Measurements from ENCODE around the gene EPB41L4A.

DNA sequence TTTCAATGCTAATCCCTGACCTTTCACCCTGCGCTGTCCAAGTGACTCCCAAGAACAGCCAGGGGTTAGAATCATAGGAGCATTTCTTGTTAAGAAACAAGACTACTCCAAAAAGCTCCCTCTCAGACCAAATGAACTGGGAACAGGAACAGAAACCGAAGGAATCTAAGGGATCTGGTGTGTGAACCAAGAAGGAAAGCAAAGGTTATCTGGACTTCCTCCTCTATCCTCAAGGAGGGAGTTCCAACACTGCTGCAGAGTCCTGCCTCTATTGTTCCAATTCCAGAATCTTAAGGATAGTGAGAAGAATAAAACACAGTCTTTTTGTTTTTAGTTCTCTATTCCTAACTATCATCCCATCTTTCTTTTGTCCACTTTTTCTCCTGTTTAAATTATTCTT is 87.2 kb downstream of the EPB41L4A start:
- TF ChIP-seq, protein P1, sequence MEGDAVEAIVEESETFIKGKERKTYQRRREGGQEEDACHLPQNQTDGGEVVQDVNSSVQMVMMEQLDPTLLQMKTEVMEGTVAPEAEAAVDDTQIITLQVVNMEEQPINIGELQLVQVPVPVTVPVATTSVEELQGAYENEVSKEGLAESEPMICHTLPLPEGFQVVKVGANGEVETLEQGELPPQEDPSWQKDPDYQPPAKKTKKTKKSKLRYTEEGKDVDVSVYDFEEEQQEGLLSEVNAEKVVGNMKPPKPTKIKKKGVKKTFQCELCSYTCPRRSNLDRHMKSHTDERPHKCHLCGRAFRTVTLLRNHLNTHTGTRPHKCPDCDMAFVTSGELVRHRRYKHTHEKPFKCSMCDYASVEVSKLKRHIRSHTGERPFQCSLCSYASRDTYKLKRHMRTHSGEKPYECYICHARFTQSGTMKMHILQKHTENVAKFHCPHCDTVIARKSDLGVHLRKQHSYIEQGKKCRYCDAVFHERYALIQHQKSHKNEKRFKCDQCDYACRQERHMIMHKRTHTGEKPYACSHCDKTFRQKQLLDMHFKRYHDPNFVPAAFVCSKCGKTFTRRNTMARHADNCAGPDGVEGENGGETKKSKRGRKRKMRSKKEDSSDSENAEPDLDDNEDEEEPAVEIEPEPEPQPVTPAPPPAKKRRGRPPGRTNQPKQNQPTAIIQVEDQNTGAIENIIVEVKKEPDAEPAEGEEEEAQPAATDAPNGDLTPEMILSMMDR (IDR thresholded peaks at IDR 0.05; ENCODE audit: low read depth, low read length, poor library complexity, severe bottlenecking), result no peak
- no peak for TF ChIP-seq EZH2phosphoT487 (IDR thresholded peaks at IDR 0.05; ENCODE audit: borderline replicate concordance, low read length)

All from DOHH2 (cell line).